GM18951 (cell line): Measurements from ENCODE around the gene VDR.

Experiments
- POLR2A ChIP-seq: IDR thresholded peaks from 4 replicates; pipeline ENCODE4 v1.6.1; 2011; ENCODE audit warnings: mild to moderate bottlenecking; ENCODE audit not compliant: insufficient read length, insufficient read depth; ENCODE audit errors: extremely low read depth
- in situ Hi-C: fragments of 300-500 bp; cut with MboI; formaldehyde crosslinking; loops from one replicate; pipeline ENCODE4 v1.12.0; 2022; ENCODE audit warnings: low sequenced_read_pairs, mixed read lengths, inconsistent platforms; ENCODE audit not compliant: unreplicated experiment

The VDR gene

GRCh38 chr12:47825173-47825639 lies 79.6 kb downstream of the VDR start:
- in situ Hi-C loops, result no loop called here

GRCh38 chr12:47824635-47825034 lies 80.2 kb downstream of the VDR start:
- no peak for TF ChIP-seq POLR2A
- in situ Hi-C loops, result no loop called here

More at GRCh38 chr12:47825173-47825639, 79.6 kb downstream of the VDR start:
- no peak for TF ChIP-seq POLR2A

DNA sequence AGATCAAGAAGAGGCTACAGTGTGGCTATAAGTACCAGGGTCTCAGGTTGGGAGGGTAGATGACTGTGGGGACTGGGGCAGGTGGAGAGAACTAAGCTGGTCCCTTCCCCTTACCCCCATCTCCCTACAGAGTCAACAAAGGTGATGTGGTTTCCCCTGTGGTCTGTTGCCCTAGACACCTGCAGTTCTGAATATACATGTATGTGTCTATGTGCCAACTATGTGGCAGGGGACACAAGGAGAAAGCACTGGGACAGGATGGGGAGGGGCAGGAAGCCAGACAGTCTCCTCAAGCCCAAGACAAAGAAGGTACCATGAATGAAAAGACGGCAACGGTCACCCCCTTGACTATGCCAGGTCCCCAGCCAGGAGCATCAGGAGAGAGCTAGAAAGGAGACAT lies 80.6 kb downstream of the VDR start:
- TF ChIP-seq POLR2A, result no peak
- in situ Hi-C loops, result no loop called here

- in situ Hi-C loops, result no loop called here
- no peak for TF ChIP-seq POLR2A
Observed at GRCh38 chr12:47823422-47824086, 81.2 kb downstream of the VDR start.

- in situ Hi-C loops, result no loop called here
- TF ChIP-seq POLR2A, result no peak
Observed at GRCh38 chr12:47822863-47823262, 81.9 kb downstream of the VDR start.

DNA sequence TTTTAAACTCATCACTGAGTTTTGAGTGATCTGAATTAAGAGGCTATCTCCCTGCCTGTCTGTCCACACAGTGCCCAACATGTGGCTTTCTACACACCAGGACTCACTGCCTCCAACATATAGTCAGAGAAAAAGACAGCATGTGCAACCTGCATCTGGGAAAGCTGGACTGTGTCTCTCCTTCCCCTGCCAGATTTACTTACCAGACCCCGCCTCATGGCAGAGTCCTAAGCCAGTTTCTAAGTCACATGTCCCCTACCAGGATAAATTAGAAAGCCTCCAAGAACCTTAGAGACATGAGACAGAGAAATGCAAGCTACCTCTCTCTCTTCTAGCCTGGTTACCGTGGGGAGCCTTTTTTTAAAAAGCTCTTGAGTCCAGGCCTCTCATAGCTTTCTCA lies 82.4 kb downstream of the VDR start:
- no peak for TF ChIP-seq POLR2A
- in situ Hi-C loops, result no loop called here

DNA sequence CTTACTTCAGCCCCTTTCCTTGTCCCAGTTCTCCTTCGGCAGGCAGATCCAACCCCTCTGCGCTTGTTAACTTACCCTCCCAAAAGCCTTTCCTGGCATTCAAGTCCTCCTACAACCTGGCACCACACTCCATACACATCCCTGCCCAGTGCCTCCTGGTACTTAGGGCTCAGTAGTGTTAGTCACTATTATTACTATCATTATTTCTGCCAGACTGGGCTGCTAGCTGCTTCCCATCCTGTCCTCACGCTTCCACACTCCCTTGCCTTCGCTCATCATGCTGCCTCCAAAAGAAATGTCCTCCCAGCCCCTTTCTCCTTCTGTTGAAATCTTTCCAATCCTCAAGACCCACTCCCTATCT lies 83.5 kb downstream of the VDR start:
- TF ChIP-seq POLR2A, result no peak
- in situ Hi-C loops, result no loop called here

DNA sequence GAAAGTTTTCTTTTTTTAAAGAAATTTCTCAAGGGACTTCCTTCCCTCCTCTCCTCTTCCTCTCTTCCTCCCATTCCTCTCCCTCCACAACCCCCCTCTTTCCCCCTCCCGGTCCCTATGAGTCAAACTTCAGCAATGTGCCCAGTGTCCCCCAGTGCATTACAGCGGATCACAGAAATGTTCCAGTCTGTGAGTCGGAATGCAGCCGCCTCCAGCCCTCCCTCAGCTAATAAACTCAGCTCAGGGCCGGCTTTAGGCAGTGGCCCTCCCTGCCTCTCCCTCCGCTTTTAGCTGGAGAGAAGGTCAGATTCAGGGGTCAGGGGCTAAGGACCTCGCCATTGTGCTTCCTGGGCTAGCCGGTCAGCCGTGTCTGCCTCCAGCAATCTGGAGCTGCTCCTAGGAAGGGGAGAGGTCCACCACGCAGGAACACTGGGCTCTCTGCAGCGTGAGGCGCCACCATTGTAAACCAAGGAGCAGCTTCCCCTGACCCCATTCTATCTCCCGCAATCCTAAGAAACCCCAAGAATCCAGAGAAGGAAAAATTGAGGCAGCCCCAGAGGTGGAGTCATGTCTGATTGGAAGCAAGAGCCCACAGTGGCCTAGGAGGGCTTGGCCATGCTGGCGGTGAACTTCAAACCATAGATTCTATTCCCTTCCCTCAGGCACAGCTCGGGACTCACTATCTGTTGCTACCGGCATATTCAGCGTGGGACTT lies 84.0 kb downstream of the VDR start:
- no peak for TF ChIP-seq POLR2A
- in situ Hi-C loops, result no loop called here

DNA sequence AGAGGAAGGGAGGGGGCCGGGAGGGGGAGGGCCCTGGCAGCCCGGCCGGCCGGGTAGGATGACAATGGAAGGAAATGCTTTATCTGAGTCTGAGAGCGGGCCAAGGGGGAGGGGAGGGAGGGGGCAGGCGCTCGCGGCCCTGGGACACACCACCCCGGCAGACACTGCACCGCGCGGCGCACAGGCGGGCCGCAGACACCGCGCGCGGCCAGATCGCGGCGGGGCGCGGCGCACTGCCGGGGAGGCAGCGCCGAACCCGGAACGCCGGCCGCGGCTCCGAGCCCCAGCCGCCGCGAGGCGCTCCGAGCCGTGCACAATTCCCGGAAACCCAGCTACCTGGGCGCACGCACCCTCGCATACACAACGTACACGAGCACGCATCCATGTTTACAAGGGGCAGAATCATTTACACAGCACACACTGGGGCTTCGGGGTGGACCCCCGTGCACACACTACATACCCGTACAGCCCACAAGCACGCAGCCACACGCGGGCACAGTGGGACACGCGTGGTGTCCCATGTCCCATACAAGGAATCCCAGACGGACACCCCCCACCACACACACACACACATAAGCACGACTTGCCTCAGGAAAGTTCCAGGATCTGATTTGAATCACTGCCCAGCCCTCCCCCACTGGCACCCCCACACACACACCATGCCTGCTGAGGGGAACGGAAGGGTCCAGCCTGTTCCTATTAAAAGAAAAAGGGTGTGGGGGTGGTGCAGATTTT lies 84.7 kb downstream of the VDR start, which contains the start of gene HDAC7:
TSS of gene HDAC7 (minus strand) at position 8 of the 735 bp plus-strand sequence. CDS start 118 bp downstream, outside the sequence.
- TF ChIP-seq POLR2A, result peak; percentile 34
- in situ Hi-C loops, result no loop called here

DNA sequence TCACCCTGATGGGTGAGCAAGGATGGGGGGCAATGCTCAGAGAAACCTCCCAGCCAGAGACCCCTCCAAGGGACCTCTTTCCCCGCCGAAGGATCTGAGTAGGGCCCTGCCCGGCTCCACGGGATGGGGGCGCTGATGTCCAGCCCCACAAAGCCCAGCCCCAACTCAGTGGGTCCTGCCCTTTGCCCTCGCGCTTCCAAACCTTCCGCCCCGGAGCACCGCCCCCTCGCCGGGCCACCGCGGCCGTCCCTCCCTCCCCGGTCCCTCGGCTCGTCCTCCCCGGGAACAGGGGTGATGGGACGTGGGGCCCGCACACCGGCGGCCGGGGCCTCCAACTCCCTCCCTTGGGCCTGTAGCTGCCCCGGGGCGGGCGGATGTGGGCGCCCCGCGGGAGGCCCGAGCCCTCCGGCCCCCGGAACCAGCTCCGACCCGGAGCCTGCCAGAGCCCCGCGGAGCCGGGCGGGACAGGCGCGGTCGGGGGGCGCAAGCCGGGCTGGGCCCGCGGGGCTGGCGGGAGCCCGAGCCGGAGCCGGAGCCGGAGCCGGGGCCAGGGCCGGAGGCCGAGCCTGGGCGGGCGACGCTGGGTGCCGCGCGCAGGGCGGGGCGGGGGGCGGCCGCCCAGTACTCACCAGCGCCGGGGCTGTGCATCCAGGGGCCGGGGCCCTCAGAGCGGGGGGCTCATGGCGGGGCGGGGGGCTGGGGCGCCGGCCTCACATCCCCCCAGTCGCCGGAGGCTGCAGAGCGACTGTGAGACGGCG lies 85.5 kb downstream of the VDR start:
- in situ Hi-C loops, result no loop called here
- no peak for TF ChIP-seq POLR2A

- in situ Hi-C loops, result no loop called here
- no peak for TF ChIP-seq POLR2A
Observed at GRCh38 chr12:47818467-47819137, 86.2 kb downstream of the VDR start.

GRCh38 chr12:47818007-47818376 lies 86.8 kb downstream of the VDR start:
- no peak for TF ChIP-seq POLR2A
- in situ Hi-C loops, result no loop called here
